Thoracic aorta (tissue), 2 donors: ENCODE data around the gene SPRR3. TPM values are rescaled to one million over a fixed set of nuclear protein-coding genes. Genes with fewer than 3 reads are reported as not detected.

Experiments used
- ATAC-seq: fragments of 150-250 bp; one replicate; pipeline ENCODE4 v1.8.0; 2017; ENCODE audit warnings: low read depth; ENCODE audit not compliant: insufficient number of reproducible peaks, low FRiP score
- DNase-seq: peaks from one replicate; pipeline ENCODE4 v3.0.0-alpha.2; 2020; ENCODE audit warnings: low spot score
- H3K27ac ChIP-seq, 2 donors: fragments of 200-600 bp; sonication (generic); 1 replicate in 1 of 2; 2 replicates in 1 of 2; pipeline ENCODE4 v1.5.1; 2016; ENCODE audit warnings: mild to moderate bottlenecking in 2 of 2, moderate library complexity in 2 of 2
- H3K27me3 ChIP-seq: fragments of 200-600 bp; sonication (generic); replicated peaks from 2 replicates; pipeline ENCODE4 v1.6.0; 2016; ENCODE audit warnings: mild to moderate bottlenecking; ENCODE audit not compliant: insufficient read depth
- H3K36me3 ChIP-seq: fragments of 200-600 bp; sonication (generic); one replicate; pipeline ENCODE4 v1.5.1; 2016
- H3K4me1 ChIP-seq, 2 donors: fragments of 200-600 bp; sonication (generic); 1 replicate in 1 of 2; 2 replicates in 1 of 2; pipeline versions ENCODE4 v1.5.1 to v1.6.0; 2016; ENCODE audit warnings: low read depth in 2 of 2, mild to moderate bottlenecking in 1 of 2; ENCODE audit not compliant: control insufficient read depth in 1 of 2
- H3K4me3 ChIP-seq: fragments of 200-600 bp; sonication (generic); 2 replicates; pipeline ENCODE4 v1.5.1; 2016; ENCODE audit warnings: mild to moderate bottlenecking
- H3K9me3 ChIP-seq: fragments of 200-600 bp; sonication (generic); 2 replicates; pipeline ENCODE4 v1.5.1; 2016
- CTCF ChIP-seq: fragments of 200-600 bp; sonication (generic); IDR thresholded peaks from one replicate; pipeline ENCODE4 v1.5.1; 2019; ENCODE audit warnings: antibody characterized with exemption
- total RNA-seq, 2 donors: library from RNA; depleted of rRNA; stranded (reverse); fragments of >200 nt; gene quantifications; one replicate each; pipeline versions ENCODE4 v1.1.0 to v1.2.3, GENCODE V29; 2016

The SPRR3 gene
- total RNA-seq, 2 donors from 2014 or later, result not detected

GRCh38 chr1:152965853-152966252 is 35.7 kb upstream of the SPRR3 start:
- Histone ChIP-seq H3K27ac (no peak overlapping the region), H3K4me1 (no peaks in the 10 kb centered on the region), H3K27me3 (no peaks in the 10 kb centered on the region), H3K36me3 (no peaks in the 10 kb centered on the region), H3K9me3 (no peaks in the 10 kb centered on the region), H3K4me3 (no peak overlapping the region)
- no peak for ATAC-seq
- no peak for TF ChIP-seq CTCF
- DNase-seq, result no peak

- no peak for ATAC-seq
- H3K4me1 ChIP-seq, result no peaks in the 10 kb centered on the region
- H3K36me3 ChIP-seq, result no peaks in the 10 kb centered on the region
- no peak overlapping the region for H3K4me3 ChIP-seq
- no peaks in the 10 kb centered on the region for H3K9me3 ChIP-seq
- H3K27me3 ChIP-seq, result no peaks in the 10 kb centered on the region
- no peak overlapping the region for H3K27ac ChIP-seq
- no peak for TF ChIP-seq CTCF
- no peak for DNase-seq
These were observed 34.3 kb upstream of the SPRR3 start for GRCh38 chr1:152967201-152967600.

GRCh38 chr1:152968248-152968647 is 33.3 kb upstream of the SPRR3 start:
- no peak for DNase-seq
- Histone ChIP-seq H3K9me3 (no peaks in the 10 kb centered on the region), H3K4me1 (no peaks in the 10 kb centered on the region), H3K4me3 (no peak overlapping the region), H3K27ac (no peak overlapping the region), H3K36me3 (no peaks in the 10 kb centered on the region), H3K27me3 (no peaks in the 10 kb centered on the region)
- no peak for ATAC-seq
- TF ChIP-seq CTCF, result no peak

DNA sequence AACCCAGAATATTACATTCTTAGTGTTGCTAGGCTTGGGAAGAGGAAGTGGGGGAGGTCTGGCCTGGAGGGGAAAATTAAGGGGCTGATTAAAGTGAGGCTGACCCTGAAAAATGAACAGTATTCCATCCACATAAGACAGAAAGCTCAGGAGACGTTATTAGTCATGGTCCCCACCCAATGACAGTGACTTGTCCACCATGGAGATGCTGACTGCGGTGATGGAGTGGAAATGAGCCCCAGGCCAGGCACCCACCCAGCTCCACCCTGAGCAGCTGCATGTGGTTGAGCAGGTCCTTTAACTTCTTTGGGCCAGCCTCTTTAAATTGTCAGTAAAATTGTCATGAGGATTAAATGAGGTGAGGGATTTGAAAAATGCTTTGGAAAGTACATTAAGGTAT is 32.5 kb upstream of the SPRR3 start:
- DNase-seq (no peak), ATAC-seq (no peak)
- Histone ChIP-seq H3K9me3 (no peaks in the 10 kb centered on the region), H3K4me3 (no peak overlapping the region), H3K27me3 (no peaks in the 10 kb centered on the region), H3K4me1 (no peaks in the 10 kb centered on the region), H3K36me3 (no peaks in the 10 kb centered on the region), H3K27ac (no peak overlapping the region)
- TF ChIP-seq CTCF, result no peak

DNA sequence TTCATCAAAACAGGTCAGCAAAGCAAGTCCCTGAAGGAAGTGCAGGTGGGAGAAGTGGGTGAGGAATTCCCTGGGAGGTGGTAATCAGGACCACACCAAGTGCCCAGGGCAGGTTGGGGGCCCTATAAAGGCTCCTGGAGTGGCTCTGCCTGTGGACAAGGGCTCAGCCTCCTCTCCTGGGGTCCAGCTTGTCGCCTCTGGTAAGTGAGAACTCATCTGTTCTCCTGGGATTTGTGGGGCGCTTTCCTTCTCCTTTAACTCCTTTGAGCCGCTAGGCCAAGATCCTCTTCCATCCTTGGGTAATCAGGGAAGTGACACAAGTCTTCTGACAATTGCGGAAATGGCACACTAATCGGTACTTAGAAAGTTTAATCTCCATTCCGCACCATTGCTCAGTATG is 31.1 kb upstream of the SPRR3 start, which contains the start of gene SPRR4:
TSS of gene SPRR4 (plus strand) at position 154 of the 400 bp plus-strand sequence. CDS start 1,243 bp downstream, outside the sequence.
- H3K4me1 ChIP-seq, result no peaks in the 10 kb centered on the region
- DNase-seq, result no peak
- H3K4me3 ChIP-seq, result no peak within 1 kb of the TSS
- TF ChIP-seq CTCF, result no peak
- H3K27ac ChIP-seq, result no peak within 1 kb of the TSS
- no peaks in the 10 kb centered on the region for H3K9me3 ChIP-seq
- H3K36me3 ChIP-seq, result no peaks in the 10 kb centered on the region
- ATAC-seq, result no peak
- no peaks in the 10 kb centered on the region for H3K27me3 ChIP-seq
